ENCODE results near the gene POP5. TPM values are rescaled to one million over a fixed set of nuclear protein-coding genes. Genes with fewer than 3 reads are reported as not detected.
"Not testable (repeated sequence)": the region's sequence is repeated elsewhere in the genome, so short reads cannot be mapped to it uniquely, and the experiment has no call there.

The POP5 gene
- total RNA-seq, 3 donors from 2014 or later (not counting 1 experiment from before 2014, with no cell fraction given) = 38.7 to 54.3 (median 42.9) TPM

DNA sequence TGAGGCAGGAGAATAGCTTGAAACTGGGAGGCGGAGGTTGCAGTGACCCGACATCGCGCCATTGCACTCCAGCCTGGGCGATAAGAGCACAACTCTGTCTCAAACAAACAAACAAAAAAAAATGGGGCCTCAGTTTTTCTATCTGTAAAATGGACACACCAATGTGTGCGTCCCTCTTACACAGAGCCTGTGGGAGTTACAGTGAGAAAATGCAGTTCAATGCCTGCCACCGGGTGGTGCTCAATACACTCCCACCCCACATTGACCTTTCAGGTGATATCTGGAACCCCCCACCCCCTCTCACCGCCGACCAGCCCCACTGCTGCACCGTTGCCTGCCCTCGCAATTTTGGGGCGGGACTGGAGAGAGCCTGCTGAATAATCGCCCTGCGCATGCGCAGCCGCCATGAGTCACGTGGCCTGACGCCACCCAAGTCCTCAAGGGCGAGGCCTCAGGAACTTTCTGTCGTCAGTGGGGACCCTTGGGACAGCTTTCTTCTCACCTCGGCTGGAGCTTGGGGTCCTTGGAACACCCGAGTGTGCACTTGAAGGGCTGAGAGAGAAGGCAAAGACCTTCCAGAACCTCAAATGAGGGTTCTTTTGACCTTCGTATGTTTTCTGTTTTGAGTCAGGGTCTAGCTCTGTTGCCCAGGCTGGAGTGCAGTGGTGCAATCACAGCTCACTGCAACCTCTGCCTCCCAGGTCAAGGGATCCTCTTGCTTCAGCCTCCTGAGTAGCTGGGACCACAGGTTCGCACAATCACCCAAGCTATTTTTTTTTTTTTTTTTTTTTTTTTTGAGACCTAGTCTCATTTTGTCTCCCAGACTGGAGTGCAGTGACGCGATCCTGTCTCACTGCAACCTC is 44.6 kb upstream of the POP5 start:
- H3K27ac ChIP-seq (ENCODE audit: low read length) = no peak overlapping the region
- no peaks in the 10 kb centered on the region for H3K36me3 ChIP-seq (ENCODE audit: control insufficient read depth, insufficient read depth, low read length)
- H3K9me3 ChIP-seq (ENCODE audit: control insufficient read depth, insufficient read depth, low read length) = no peaks in the 10 kb centered on the region
- H3K36me3 Mint-ChIP-seq = no peaks in the 10 kb centered on the region
- H3K9me3 Mint-ChIP-seq = no peaks in the 10 kb centered on the region
- TF ChIP-seq, protein P1, sequence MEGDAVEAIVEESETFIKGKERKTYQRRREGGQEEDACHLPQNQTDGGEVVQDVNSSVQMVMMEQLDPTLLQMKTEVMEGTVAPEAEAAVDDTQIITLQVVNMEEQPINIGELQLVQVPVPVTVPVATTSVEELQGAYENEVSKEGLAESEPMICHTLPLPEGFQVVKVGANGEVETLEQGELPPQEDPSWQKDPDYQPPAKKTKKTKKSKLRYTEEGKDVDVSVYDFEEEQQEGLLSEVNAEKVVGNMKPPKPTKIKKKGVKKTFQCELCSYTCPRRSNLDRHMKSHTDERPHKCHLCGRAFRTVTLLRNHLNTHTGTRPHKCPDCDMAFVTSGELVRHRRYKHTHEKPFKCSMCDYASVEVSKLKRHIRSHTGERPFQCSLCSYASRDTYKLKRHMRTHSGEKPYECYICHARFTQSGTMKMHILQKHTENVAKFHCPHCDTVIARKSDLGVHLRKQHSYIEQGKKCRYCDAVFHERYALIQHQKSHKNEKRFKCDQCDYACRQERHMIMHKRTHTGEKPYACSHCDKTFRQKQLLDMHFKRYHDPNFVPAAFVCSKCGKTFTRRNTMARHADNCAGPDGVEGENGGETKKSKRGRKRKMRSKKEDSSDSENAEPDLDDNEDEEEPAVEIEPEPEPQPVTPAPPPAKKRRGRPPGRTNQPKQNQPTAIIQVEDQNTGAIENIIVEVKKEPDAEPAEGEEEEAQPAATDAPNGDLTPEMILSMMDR (IDR thresholded peaks at IDR 0.05) = no peak
- H3K27me3 ChIP-seq (ENCODE audit: control insufficient read depth, insufficient read depth, low read length) = no peaks in the 10 kb centered on the region
- intact Hi-C loops (cut with micrococcal nuclease) = no loop called here
- no peak overlapping the region for H3K27ac Mint-ChIP-seq
- H3K4me1 ChIP-seq (ENCODE audit: control insufficient read depth, insufficient read depth, low read length) = no peaks in the 10 kb centered on the region
- no peak overlapping the region for H3K4me3 Mint-ChIP-seq
- ATAC-seq (peak in 1 of 3 donors; percentile 35), DNase-seq (peak in 1 of 2 donors; percentile 38)
- no peak overlapping the region for H3K4me3 ChIP-seq (ENCODE audit: low read length)
- H3K4me1 Mint-ChIP-seq = no peaks in the 10 kb centered on the region
- peaks cover 0 to 7% of the 10 kb centered on the region in 2 donors for H3K27me3 Mint-ChIP-seq (ENCODE audit: low read depth in 2 of 2)
- WGBS (ENCODE audit: insufficient coverage) = 86% methylated on average over 26 of the region's 26 CpGs

DNA sequence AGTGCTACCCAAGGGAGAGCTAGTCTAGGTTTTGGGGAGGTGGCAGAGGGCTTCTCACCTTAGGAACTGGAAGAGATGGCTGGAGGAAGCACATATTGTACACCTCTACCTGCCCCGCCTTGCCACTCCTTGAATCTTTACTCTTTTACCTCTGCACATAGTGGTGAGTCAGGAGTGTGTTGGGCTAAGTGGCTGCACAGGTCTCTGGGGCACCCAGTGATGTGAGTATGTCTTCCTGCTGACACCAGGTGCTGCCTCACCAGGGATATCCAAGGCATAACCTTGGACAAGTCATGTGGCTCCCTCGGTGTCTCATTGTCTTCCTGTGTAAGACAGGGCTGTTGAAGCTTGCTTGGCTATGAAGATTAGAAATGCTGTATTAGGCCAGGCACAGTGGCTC is 39.4 kb upstream of the POP5 start:
- Histone ChIP-seq H3K9me3 (ENCODE audit: control insufficient read depth, insufficient read depth, low read length) (no peaks in the 10 kb centered on the region), H3K27me3 (ENCODE audit: control insufficient read depth, insufficient read depth, low read length) (no peaks in the 10 kb centered on the region), H3K36me3 (ENCODE audit: control insufficient read depth, insufficient read depth, low read length) (no peaks in the 10 kb centered on the region), H3K27ac (ENCODE audit: low read length) (no peak overlapping the region), H3K4me3 (ENCODE audit: low read length) (no peak overlapping the region), H3K4me1 (ENCODE audit: control insufficient read depth, insufficient read depth, low read length) (no peaks in the 10 kb centered on the region)
- H3K4me3 Mint-ChIP-seq = no peak overlapping the region
- peaks cover 33 to 38% of the 10 kb centered on the region in 2 donors for H3K27me3 Mint-ChIP-seq (ENCODE audit: low read depth in 2 of 2)
- intact Hi-C loops (cut with micrococcal nuclease) = no loop called here
- no peak for DNase-seq
- H3K4me1 Mint-ChIP-seq = no peaks in the 10 kb centered on the region
- H3K36me3 Mint-ChIP-seq = no peaks in the 10 kb centered on the region
- ATAC-seq = no peak
- H3K27ac Mint-ChIP-seq = no peak overlapping the region
- WGBS (ENCODE audit: insufficient coverage) = 92% methylated on average over 1 of the region's 2 CpGs
- H3K9me3 Mint-ChIP-seq = no peaks in the 10 kb centered on the region
- TF ChIP-seq, protein P1 (IDR thresholded peaks at IDR 0.05) = no peak

DNA sequence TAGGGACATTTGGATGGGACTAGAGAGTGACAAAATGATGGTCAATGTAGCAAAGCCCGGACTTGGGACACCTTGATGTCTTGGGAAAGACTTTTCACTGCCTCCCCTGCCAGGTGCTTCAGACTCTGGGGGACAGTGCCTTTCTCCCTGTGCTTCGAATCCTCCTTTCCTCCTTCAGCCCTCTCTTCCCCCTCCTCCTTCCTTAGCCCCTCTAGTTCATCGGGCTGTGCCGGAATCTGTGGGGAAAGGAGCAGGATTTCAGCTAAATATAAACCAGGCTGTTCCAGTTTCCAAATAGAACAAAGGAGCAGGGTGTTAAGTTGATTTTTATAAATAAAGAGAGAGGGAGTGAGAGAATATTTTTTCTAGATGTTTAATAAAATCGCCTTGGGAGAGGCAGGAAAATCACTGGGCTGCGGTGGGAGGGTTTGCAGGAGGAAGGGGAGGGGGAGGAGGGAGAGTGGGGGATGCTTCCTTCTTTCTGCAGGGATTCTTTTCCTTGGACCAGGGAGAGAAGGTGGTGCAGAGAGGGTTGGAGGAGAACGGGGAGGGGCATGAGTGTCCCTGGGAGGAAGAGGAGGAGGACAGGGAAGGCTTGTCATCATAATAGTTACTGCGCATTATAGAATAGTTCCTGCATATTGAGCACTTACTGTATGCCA is 37.9 kb upstream of the POP5 start:
- intact Hi-C loops (cut with micrococcal nuclease) = no loop called here
- Mint-ChIP-seq H3K4me3 (no peak overlapping the region), H3K27me3 (ENCODE audit: low read depth in 2 of 2) (peaks cover 33 to 38% of the 10 kb centered on the region in 2 donors), H3K36me3 (no peaks in the 10 kb centered on the region), H3K9me3 (no peaks in the 10 kb centered on the region), H3K27ac (no peak overlapping the region), H3K4me1 (no peaks in the 10 kb centered on the region)
- Histone ChIP-seq H3K36me3 (ENCODE audit: control insufficient read depth, insufficient read depth, low read length) (no peaks in the 10 kb centered on the region), H3K4me3 (ENCODE audit: low read length) (no peak overlapping the region), H3K4me1 (ENCODE audit: control insufficient read depth, insufficient read depth, low read length) (no peaks in the 10 kb centered on the region), H3K9me3 (ENCODE audit: control insufficient read depth, insufficient read depth, low read length) (no peaks in the 10 kb centered on the region), H3K27me3 (ENCODE audit: control insufficient read depth, insufficient read depth, low read length) (no peaks in the 10 kb centered on the region), H3K27ac (ENCODE audit: low read length) (no peak overlapping the region)
- ATAC-seq = no peak
- 43% methylated on average over 7 of the region's 8 CpGs for WGBS (ENCODE audit: insufficient coverage)
- DNase-seq = no peak
- TF ChIP-seq, protein P1 (IDR thresholded peaks at IDR 0.05) = no peak

DNA sequence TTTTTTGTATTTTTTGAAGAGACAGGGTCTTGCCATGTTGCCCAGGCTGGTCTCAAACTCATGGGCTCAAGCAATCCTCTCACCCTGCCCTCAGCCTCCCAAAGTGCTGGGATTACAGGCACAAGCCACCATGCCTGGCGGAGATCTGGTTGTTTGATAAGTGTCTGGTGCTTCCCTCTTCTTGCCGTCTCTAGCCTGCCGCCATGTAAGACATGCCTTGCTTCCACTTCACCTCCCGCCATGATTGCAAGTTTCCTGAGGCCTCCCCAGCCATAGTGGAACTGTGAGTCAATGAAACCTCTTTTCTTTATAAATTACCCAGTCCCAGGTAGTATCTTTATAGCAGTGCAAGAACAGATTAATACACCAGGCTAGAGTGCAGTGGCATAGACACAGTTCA is 36.6 kb upstream of the POP5 start:
- H3K27me3 ChIP-seq (ENCODE audit: control insufficient read depth, insufficient read depth, low read length); H3K4me1 Mint-ChIP-seq; H3K36me3 ChIP-seq (ENCODE audit: control insufficient read depth, insufficient read depth, low read length); H3K36me3 Mint-ChIP-seq; ATAC-seq; H3K27ac ChIP-seq (ENCODE audit: low read length); intact Hi-C loops (cut with micrococcal nuclease); H3K27ac Mint-ChIP-seq; H3K9me3 Mint-ChIP-seq; H3K9me3 ChIP-seq (ENCODE audit: control insufficient read depth, insufficient read depth, low read length); H3K4me3 Mint-ChIP-seq; H3K4me3 ChIP-seq (ENCODE audit: low read length); H3K4me1 ChIP-seq (ENCODE audit: control insufficient read depth, insufficient read depth, low read length); DNase-seq: not testable (repeated sequence)
- peaks cover 28 to 50% of the 10 kb centered on the region in 2 donors for H3K27me3 Mint-ChIP-seq (ENCODE audit: low read depth in 2 of 2)
- WGBS (ENCODE audit: insufficient coverage) = 94% methylated on average over 3 of the region's 4 CpGs

DNA sequence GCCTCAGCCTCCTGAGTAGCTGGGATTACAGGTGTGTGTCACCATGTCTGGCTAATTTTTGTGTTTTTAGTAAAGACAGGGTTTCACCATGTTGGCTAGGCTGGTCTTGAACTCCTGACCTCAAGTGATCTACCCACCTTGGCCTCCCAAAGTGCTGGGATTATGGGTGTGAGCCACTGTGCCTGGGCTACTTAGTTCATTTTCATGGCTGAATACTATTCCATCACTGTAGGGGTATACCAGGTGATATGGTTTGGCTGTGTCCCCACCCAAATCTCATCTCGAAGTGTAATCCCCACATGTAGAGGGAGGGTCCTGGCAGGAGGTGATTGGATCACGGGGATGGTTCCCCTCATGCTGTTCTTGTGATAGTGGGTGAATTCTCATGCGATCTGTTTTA is 36.0 kb upstream of the POP5 start:
- H3K4me1 ChIP-seq (ENCODE audit: control insufficient read depth, insufficient read depth, low read length); H3K9me3 Mint-ChIP-seq; intact Hi-C loops (cut with micrococcal nuclease); H3K27me3 ChIP-seq (ENCODE audit: control insufficient read depth, insufficient read depth, low read length); H3K4me1 Mint-ChIP-seq; H3K36me3 Mint-ChIP-seq; ATAC-seq; DNase-seq; H3K4me3 Mint-ChIP-seq; H3K27ac ChIP-seq (ENCODE audit: low read length); H3K9me3 ChIP-seq (ENCODE audit: control insufficient read depth, insufficient read depth, low read length); H3K36me3 ChIP-seq (ENCODE audit: control insufficient read depth, insufficient read depth, low read length); H3K4me3 ChIP-seq (ENCODE audit: low read length); H3K27ac Mint-ChIP-seq: not testable (repeated sequence)
- 91% methylated on average over 3 of the region's 3 CpGs for WGBS (ENCODE audit: insufficient coverage)
- H3K27me3 Mint-ChIP-seq (ENCODE audit: low read depth in 2 of 2) = peaks cover 28 to 53% of the 10 kb centered on the region in 2 donors

Measured in natural killer cell (primary cell).